Limb (tissue), 2 donors: ENCODE measurements around the gene SNAPC4.
A peak's percentile ranks its signal among the peaks of the same experiment; 100 is the strongest.
"Not testable (repeated sequence)": the region's sequence is repeated elsewhere in the genome, so short reads cannot be mapped to it uniquely, and the experiment has no call there.

Experiments
- DNase-seq, 2 donors: peaks; one replicate each; pipeline ENCODE4 v3.0.0-alpha.2; 2016; ENCODE audit errors: extremely low spot score in 2 of 2

SNAPC4 gene

GRCh38 chr9:136410500-136411287 lies 10.7 kb upstream of the SNAPC4 start, which contains the start of the genes ENTR1 and PMPCA:
ENTR1 (minus strand) TSS chr9:136410614; CDS start chr9:136410397, 217 bp downstream.
PMPCA (plus strand) TSS chr9:136410658; CDS start chr9:136410669, 11 bp downstream.
- DNase-seq: peak; percentile 87 to 96

DNA sequence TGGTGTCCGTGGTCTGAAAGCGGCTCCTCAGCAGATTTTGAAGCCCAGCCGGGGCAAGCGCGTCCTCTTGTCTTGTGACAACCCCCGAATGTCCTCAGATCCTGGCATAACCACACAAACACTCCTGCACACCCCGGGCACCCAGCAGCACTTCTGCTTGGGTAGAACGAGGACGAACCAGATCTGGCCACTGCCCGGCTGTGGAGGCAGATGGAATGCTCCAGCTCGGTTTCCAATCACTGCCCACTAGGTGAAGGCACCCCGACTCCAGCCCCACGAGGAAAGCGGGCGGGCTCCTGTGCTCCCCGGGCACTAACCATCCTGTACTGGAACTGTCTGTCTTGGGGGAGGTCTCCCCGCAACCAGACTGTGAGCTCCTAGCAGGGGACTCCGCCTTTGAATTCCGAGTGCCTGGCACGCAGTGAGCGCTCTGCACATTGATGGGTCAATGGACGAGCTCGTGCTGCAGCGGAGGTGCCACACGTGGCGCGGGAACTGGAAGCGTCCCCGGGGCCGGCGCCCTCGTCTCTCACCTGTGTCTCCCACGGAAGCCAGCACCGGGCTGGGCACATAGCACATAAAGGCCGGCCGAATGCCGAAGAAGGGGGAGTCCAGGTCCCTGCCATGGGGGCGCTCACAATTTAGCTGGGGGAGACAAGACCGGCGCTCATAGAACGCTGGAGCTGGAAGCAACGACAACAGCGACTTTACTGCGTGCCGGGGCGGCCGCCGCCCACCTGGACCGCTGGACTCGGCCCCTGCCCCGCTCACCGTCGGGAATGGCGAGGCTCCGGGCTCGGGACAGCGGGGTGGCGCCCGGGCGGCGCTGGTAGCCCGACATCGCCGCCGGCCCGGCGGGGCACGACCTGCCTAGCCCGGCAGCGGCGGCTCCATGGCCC lies 9.8 kb upstream of the SNAPC4 start:
- peak in 1 of 2 donors; percentile 51 for DNase-seq

GRCh38 chr9:136407911-136408310 lies 7.9 kb upstream of the SNAPC4 start:
- no peak for DNase-seq

DNA sequence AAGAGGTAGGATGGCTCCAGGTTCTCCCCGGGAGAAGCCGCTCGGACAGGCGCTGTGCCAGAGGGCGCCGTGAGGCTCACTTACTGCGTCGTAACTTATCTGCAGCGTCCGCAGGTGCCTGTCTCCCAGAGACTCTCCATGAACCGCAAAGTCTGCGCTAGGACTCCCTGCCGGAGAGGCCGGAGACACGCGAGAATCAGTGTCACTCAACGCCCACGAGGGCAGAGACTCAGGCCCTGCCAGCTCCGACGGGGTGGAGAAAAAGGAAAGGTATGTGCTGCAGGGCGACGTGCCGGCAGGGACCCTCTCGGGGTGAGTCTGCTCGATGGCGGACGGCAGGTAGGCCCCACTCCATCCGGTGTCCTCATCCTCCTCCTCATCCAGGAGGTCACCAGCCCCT lies 7.1 kb upstream of the SNAPC4 start:
- not testable (repeated sequence) for DNase-seq

- not testable (repeated sequence) for DNase-seq
Measured at GRCh38 chr9:136405904-136406303, 5.9 kb upstream of the SNAPC4 start.

- DNase-seq: no peak
Measured at GRCh38 chr9:136405481-136405880, 5.5 kb upstream of the SNAPC4 start.

DNA sequence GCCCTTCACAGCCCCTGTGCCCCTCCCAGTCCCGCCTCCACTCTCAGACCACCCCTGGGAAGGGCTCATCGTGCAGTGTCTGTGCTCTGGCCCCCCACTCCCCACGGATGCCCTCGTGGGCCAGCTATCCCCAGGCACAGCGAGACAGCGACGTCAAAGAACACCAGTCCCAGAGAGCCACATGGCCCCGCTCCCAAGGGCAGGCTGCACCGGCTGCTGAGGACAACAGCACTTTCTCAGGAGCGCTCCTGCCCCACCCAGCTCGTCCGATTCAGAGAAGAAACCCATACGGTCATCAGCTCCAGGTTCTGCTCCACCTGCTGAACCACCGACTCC lies 4.8 kb upstream of the SNAPC4 start:
- DNase-seq: no peak

DNA sequence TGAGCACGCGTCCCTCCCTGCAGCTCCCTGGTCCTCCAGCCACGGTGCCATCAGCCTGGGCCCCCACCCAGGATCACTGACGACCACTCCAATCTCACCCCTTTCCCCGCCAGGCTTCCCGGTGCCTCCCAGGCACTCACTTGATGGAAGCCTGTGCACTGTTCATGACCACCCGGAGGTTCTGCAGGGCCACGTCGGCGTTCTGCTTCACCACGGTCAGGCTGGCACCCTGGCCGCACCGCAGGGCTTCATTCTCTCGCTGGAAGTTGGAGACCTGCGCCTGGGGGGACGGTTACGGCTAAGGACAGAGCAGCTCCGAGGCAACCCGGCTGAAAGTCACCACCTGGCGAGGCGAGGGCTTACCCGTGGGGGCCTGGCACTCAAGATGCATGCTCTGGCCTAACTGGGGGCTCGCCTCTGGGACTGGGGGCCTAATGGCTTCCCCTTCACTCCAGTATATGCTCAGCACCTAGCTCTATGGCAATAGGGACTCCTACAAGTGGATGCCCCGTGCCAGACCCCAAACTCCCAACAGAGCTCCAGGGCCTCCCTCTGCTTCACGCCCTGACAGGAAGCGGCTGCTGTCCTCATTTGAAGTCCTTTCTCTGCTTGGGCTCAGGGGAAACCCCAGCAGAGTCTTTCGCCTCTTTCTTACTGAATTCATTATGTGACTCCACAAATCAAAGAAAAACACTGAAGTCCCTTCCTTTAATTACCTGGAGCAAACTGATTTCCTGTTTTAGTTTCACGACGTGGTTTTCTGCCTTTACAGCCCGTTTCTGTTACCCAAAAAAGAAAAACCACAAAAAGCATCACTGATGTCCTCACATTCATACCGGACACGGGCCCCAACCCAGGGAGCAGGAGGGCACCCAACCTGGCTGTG lies 4.2 kb upstream of the SNAPC4 start:
- DNase-seq: no peak

GRCh38 chr9:136403538-136403914 lies 3.6 kb upstream of the SNAPC4 start:
- DNase-seq: no peak

- no peak for DNase-seq
Measured at GRCh38 chr9:136402067-136402466, 2.1 kb upstream of the SNAPC4 start.

- DNase-seq: no peak
Measured at GRCh38 chr9:136401173-136401922, 1.4 kb upstream of the SNAPC4 start.

GRCh38 chr9:136399176-136400037 lies 563 bp downstream of the SNAPC4 start:
- DNase-seq: peak; percentile 12 to 45

GRCh38 chr9:136398286-136398685 lies 1.7 kb downstream of the SNAPC4 start:
- no peak for DNase-seq

- no peak for DNase-seq
Measured at GRCh38 chr9:136397643-136398042, 2.3 kb downstream of the SNAPC4 start.

DNA sequence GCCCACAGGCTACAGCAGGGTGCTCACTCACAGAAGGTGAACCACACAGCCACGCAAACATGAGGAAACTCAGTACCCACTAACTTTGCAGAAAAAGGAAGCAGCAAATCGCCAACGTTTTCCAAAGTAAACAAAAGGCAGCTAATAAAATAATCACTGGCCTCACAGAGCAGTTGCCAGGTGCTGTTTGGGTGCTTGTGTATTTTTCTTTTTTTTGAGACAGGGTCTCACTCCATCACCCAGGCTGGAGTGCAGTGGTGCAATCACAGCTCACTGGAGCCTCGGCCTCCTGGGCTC lies 3.8 kb downstream of the SNAPC4 start:
- no peak for DNase-seq

DNA sequence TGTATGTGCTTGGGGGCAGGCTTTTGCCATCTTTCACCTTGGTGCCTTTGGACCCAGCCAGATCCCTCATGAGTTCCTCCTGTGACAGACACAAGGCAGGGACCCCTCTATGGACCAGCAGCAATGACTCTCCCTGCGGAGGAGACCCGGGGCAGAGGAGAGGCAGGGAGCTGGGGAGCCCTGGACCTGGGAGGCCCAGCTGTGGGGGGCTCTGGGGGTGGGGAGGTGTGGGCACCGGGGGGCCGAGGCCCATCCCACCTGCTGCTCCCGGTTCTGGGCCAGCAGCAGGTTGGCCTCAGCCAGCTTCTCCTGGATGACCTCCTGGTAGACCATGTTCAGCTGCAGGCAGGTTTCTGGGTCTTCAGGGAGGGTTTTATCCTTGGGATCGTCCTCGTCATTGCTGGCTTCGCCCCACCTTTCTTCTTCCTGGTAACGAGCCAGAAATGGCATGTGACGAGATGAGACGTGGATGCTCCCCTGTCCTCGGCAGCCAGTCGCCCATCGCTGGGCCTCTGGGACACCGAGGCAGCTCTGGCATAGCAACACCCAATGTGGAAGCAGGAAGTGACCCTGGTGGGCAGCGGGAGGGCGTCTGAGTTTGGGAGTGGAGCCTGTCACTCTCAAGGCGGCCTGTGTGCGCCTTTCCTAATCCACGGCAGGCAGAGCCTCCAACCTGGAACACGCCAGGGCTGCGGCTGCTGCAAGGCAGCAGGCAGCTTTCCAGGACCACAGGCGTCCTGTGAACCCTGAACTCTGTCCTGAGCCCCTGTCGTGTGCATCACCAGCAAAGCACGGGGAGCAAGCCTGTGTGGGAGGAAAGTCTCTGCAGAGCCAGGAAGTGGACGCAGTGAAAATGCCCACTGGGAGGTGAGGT lies 4.4 kb downstream of the SNAPC4 start:
- DNase-seq: no peak

- DNase-seq: no peak
Measured at GRCh38 chr9:136395020-136395340, 5.0 kb downstream of the SNAPC4 start.

- no peak for DNase-seq
Measured at GRCh38 chr9:136394312-136395019, 5.5 kb downstream of the SNAPC4 start.

DNA sequence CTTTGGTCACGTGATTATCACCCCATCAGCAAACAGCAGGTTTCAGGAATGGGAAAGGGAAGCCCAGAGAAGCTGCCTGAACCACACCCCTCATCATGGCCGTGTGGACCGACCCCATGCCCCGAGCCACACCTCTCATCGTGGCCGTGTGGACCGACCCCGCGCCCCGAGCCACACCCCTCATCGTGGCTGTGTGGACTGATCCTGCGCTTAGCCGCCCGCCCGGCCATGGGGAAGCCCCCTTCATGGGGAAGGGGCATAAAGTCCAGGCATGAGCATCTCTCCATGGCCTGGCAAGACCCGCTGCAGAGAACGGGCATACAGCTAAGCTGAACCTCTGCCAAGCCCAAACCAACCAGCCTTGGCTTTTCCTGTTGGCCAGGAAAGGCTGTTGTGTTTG lies 6.4 kb downstream of the SNAPC4 start:
- DNase-seq: no peak
